CD14-positive monocyte (primary cell): ENCODE results near the gene NKX3-2. TPM values are rescaled to one million over a fixed set of nuclear protein-coding genes. Genes with fewer than 3 reads are reported as not detected.

Experiments used
- DNase-seq, 3 donors: peaks; one replicate each; pipeline ENCODE4 v3.0.0-alpha.2; 2011 to 2022
- H2AFZ ChIP-seq: 2 replicates; pipeline ENCODE4 v1.6.0; 2012; ENCODE audit warnings: mild to moderate bottlenecking, low read depth, low read length, inconsistent platforms; ENCODE audit not compliant: insufficient read depth, poor library complexity, severe bottlenecking
- H3K27ac ChIP-seq, 2 donors: 1 replicate in 1 of 2; 2 replicates in 1 of 2; pipeline ENCODE4 v1.5.1; 2012 to 2013; ENCODE audit warnings: low read length in 2 of 2, control low read depth in 1 of 2, inconsistent platforms in 1 of 2, low read depth in 1 of 2, mild to moderate bottlenecking in 1 of 2
- H3K27me3 ChIP-seq, 2 donors: one replicate each; pipeline versions ENCODE4 v1.6.0 to v1.6.1; 2011 to 2013; ENCODE audit warnings: low read length in 2 of 2; ENCODE audit not compliant: control insufficient read depth in 2 of 2, insufficient read depth in 2 of 2
- H3K36me3 ChIP-seq, 2 donors: replicated peaks in 1 of 2; 1 replicate in 1 of 2; 2 replicates in 1 of 2; pipeline versions ENCODE4 v1.5.1 to v1.6.1; 2012 to 2013; ENCODE audit warnings: low read length in 2 of 2, control low read depth in 1 of 2, inconsistent platforms in 1 of 2, mild to moderate bottlenecking in 1 of 2; ENCODE audit not compliant: insufficient read depth in 2 of 2, control insufficient read depth in 1 of 2
- H3K4me1 ChIP-seq, 2 donors: 1 replicate in 1 of 2; 2 replicates in 1 of 2; pipeline versions ENCODE4 v1.5.1 to v1.6.1; 2012 to 2013; ENCODE audit warnings: low read length in 2 of 2, control low read depth in 1 of 2, inconsistent platforms in 1 of 2, mild to moderate bottlenecking in 1 of 2, moderate library complexity in 1 of 2; ENCODE audit not compliant: insufficient read depth in 2 of 2, control insufficient read depth in 1 of 2
- H3K4me2 ChIP-seq: replicated peaks from 2 replicates; pipeline ENCODE3; 2012; ENCODE audit warnings: low read length, moderate library complexity, mild to moderate bottlenecking; ENCODE audit not compliant: poor library complexity, severe bottlenecking; ENCODE audit errors: extremely low read depth
- H3K4me3 ChIP-seq, 3 experiments: fragments of 200-600 bp in 1 of 3; sonication (generic) in 1 of 3; replicated peaks in 1 of 3; 1 replicate in 2 of 3; 2 replicates in 1 of 3; pipeline ENCODE4 v1.5.1; 2011 to 2013; ENCODE audit warnings: low read length in 3 of 3, mild to moderate bottlenecking in 3 of 3, control low read depth in 2 of 3, low read depth in 2 of 3, inconsistent platforms in 1 of 3, moderate library complexity in 1 of 3
- H3K79me2 ChIP-seq: 2 replicates; pipeline ENCODE4 v1.6.0; 2012; ENCODE audit warnings: mild to moderate bottlenecking, control low read depth, inconsistent platforms, low read length, moderate library complexity; ENCODE audit not compliant: insufficient read depth
- H3K9ac ChIP-seq: 2 replicates; pipeline ENCODE4 v1.6.0; 2017; ENCODE audit warnings: low read length, mild to moderate bottlenecking; ENCODE audit not compliant: insufficient read depth, poor library complexity, severe bottlenecking
- H3K9me3 ChIP-seq, 2 donors: replicated peaks in 1 of 2; 1 replicate in 1 of 2; 2 replicates in 1 of 2; pipeline versions ENCODE4 v1.5.1 to v1.6.1; 2012 to 2013; ENCODE audit warnings: low read length in 2 of 2, control low read depth in 1 of 2; ENCODE audit not compliant: control insufficient read depth in 1 of 2, insufficient read depth in 1 of 2
- H4K20me1 ChIP-seq: 2 replicates; pipeline ENCODE4 v1.6.0; 2012; ENCODE audit warnings: mild to moderate bottlenecking, low read length, control low read depth, moderate library complexity; ENCODE audit not compliant: insufficient read depth
- H3K27ac Mint-ChIP-seq, 7 donors: one replicate each; pipeline ENCODE4 v1.8.0; 2020; ENCODE audit warnings: mild to moderate bottlenecking in 7 of 7, mixed read lengths in 7 of 7, moderate library complexity in 6 of 7, inconsistent platforms in 2 of 7
- H3K27me3 Mint-ChIP-seq, 3 donors: one replicate each; pipeline ENCODE4 v1.8.0; 2021 to 2022; ENCODE audit warnings: low read depth in 3 of 3, mild to moderate bottlenecking in 3 of 3, mixed read lengths in 3 of 3, moderate library complexity in 3 of 3, inconsistent platforms in 1 of 3
- H3K36me3 Mint-ChIP-seq, 2 donors: one replicate each; pipeline ENCODE4 v1.8.0; 2020; ENCODE audit warnings: mixed read lengths in 2 of 2, inconsistent platforms in 1 of 2, mild to moderate bottlenecking in 1 of 2
- H3K4me1 Mint-ChIP-seq: one replicate; pipeline ENCODE4 v1.8.0; 2020; ENCODE audit warnings: mild to moderate bottlenecking, mixed read lengths
- H3K4me3 Mint-ChIP-seq, 2 donors: one replicate each; pipeline ENCODE4 v1.8.0; 2020; ENCODE audit warnings: mild to moderate bottlenecking in 2 of 2, mixed read lengths in 2 of 2, moderate library complexity in 1 of 2
- H3K9me3 Mint-ChIP-seq, 7 donors: one replicate each; pipeline ENCODE4 v1.8.0; 2020 to 2022; ENCODE audit warnings: mixed read lengths in 7 of 7, mild to moderate bottlenecking in 6 of 7, moderate library complexity in 6 of 7, inconsistent platforms in 2 of 7
- CTCF ChIP-seq: fragments of 200-600 bp; IDR thresholded peaks from one replicate; pipeline ENCODE4 v1.8.0; 2022; ENCODE audit warnings: antibody characterized with exemption, mild to moderate bottlenecking
- WGBS: methylation state at CpG from one replicate; pipeline ENCODE4 v1.1.5; 2013; ENCODE audit warnings: missing lambda C conversion rate; ENCODE audit not compliant: insufficient coverage; 5-methylcytosine and 5-hydroxymethylcytosine counted together
- intact Hi-C, 2 donors: fragments of 100-400 bp; cut with micrococcal nuclease; formaldehyde crosslinking; loops; one replicate each; pipeline versions ENCODE4 v1.15.0 to v1.15.1; 2023
- polyA plus RNA-seq, 3 donors: library from polyadenylated mRNA; depleted of rRNA in 1 of 3; unstranded in 2 of 3; stranded (reverse) in 1 of 3; fragments of 300-500 nt in 2 of 3; fragments of >200 nt in 1 of 3; fragmentation: Illumina TruSeq in 2 of 3; gene quantifications; 1 replicate in 2 of 3; 2 replicates in 1 of 3; pipeline ENCODE4 v1.2.3, GENCODE V29; 2012 to 2021

NKX3-2 gene
- polyA plus RNA-seq, 3 donors, result not detected

GRCh38 chr4:13546142-13546940, 2.0 kb upstream of the NKX3-2 start:
- no peak for TF ChIP-seq CTCF
- Histone ChIP-seq H3K36me3 (no peaks in the 10 kb centered on the region), H2AFZ (no peak overlapping the region), H3K9ac (no peak overlapping the region), H3K27me3 (peaks cover 69 to 93% of the 10 kb centered on the region in 2 donors), H3K4me3 (peak overlapping the region in 1 of 3 experiments; percentile 69), H3K4me2 (peak overlapping the region; percentile 75), H4K20me1 (no peaks in the 10 kb centered on the region), H3K9me3 (peaks cover 4 to 34% of the 10 kb centered on the region in 2 donors), H3K79me2 (no peaks in the 10 kb centered on the region), H3K27ac (no peak overlapping the region), H3K4me1 (peaks cover 41 to 53% of the 10 kb centered on the region in 2 donors)
- peaks cover 7 to 17% of the 10 kb centered on the region in 2 donors for H3K36me3 Mint-ChIP-seq
- peak overlapping the region in 1 of 7 donors; percentile 47 for H3K27ac Mint-ChIP-seq
- H3K27me3 Mint-ChIP-seq, result peaks cover 80 to 95% (median 94%) of the 10 kb centered on the region in 3 donors
- WGBS, result 0% methylated on average over 5 of the region's 18 CpGs
- intact Hi-C loops, result loop anchor here in 1 of 2 donors (5.0 to 10.0 kb wide), 2 partner anchors 702 to 819 kb away; no protein-coding TSS in a partner anchor
- peaks cover 4 to 37% (median 22%) of the 10 kb centered on the region in 7 donors for H3K9me3 Mint-ChIP-seq
- peak overlapping the region; percentile 49 to 90 for H3K4me3 Mint-ChIP-seq
- peaks cover 43% of the 10 kb centered on the region for H3K4me1 Mint-ChIP-seq
- no peak for DNase-seq

GRCh38 chr4:13545394-13545808, 1.1 kb upstream of the NKX3-2 start:
- peak overlapping the region; percentile 83 to 97 for H3K4me3 Mint-ChIP-seq
- H3K79me2 ChIP-seq, result no peaks in the 10 kb centered on the region
- H2AFZ ChIP-seq, result no peak overlapping the region
- no peaks in the 10 kb centered on the region for H3K36me3 ChIP-seq
- 0% methylated on average over 2 of the region's 8 CpGs for WGBS
- H3K4me1 ChIP-seq, result peaks cover 41 to 53% of the 10 kb centered on the region in 2 donors
- no peak overlapping the region for H3K27ac Mint-ChIP-seq
- intact Hi-C loops, result loop anchor here in 1 of 2 donors (5.0 to 10.0 kb wide), 2 partner anchors 701 to 818 kb away; no protein-coding TSS in a partner anchor
- H3K27ac ChIP-seq, result no peak overlapping the region
- H3K9me3 ChIP-seq, result peaks cover 6 to 43% of the 10 kb centered on the region in 2 donors
- H3K4me1 Mint-ChIP-seq, result peaks cover 52% of the 10 kb centered on the region
- H3K27me3 ChIP-seq, result peaks cover 75 to 93% of the 10 kb centered on the region in 2 donors
- H4K20me1 ChIP-seq, result no peaks in the 10 kb centered on the region
- H3K9ac ChIP-seq, result no peak overlapping the region
- peaks cover 7 to 21% of the 10 kb centered on the region in 2 donors for H3K36me3 Mint-ChIP-seq
- H3K4me2 ChIP-seq, result peak overlapping the region; percentile 84
- peak overlapping the region in 1 of 3 experiments; percentile 80 for H3K4me3 ChIP-seq
- H3K9me3 Mint-ChIP-seq, result peaks cover 4 to 45% (median 25%) of the 10 kb centered on the region in 7 donors
- H3K27me3 Mint-ChIP-seq, result peaks cover 84 to 97% (median 96%) of the 10 kb centered on the region in 3 donors
- no peak for DNase-seq
- TF ChIP-seq CTCF, result no peak
